NCI-H526 treated with DMSO at 0.1 percent for 48 hours (cell line): ENCODE measurements around the gene TMEM252.

Experiments
- DNase-seq: peaks from one replicate; lab custom pipeline; 2025; lab: John Stamatoyannopoulos, UW

Gene TMEM252

DNA sequence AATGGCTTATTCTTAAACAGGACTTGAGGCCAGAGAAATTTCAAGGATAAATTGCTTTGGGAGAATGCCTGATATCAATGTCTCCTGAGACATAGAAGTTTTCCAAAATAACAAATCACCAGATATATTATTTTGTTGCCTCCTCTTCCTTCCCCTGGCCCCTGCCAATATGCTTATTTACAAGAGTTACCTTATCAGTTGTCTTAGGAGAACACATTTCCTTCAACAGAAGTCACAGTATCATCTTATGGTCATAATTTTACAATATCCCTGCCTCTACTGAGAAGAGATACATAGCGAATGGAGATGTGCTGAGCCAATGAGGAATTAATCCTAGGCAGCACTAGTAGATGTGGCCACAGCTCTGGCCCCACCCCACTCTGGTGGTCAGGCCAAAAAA lies 43.1 kb downstream of the TMEM252 start:
- DNase-seq = no peak

DNA sequence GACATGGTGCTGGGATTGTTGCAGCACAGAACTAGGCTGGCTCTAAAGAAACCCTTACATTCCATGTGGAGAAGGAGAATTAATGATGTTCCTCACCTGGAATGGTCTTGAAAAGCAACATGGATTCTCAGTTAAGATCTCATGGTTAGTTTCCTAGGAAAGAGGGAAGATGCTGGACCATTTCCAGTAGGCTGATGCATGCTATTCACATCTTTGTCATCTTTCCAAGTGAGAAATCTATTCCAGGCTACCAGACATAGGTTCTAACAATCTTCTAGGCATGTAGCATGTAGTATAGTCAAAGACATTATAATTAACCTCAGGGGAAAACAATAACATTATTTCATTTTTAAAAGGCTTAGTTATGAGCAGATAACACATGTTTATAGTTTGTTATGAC lies 44.3 kb downstream of the TMEM252 start:
- DNase-seq = no peak

- DNase-seq = no peak
Observed at GRCh38 chr9:68495247-68495646, 45.4 kb downstream of the TMEM252 start.

- no peak for DNase-seq
Observed at GRCh38 chr9:68493958-68494577, 46.6 kb downstream of the TMEM252 start.

- no peak for DNase-seq
Observed at GRCh38 chr9:68493541-68493940, 47.1 kb downstream of the TMEM252 start.

- no peak for DNase-seq
Observed at GRCh38 chr9:68492806-68493205, 47.9 kb downstream of the TMEM252 start.

- DNase-seq = no peak
Observed at GRCh38 chr9:68489646-68490045, 51.0 kb downstream of the TMEM252 start.

- DNase-seq = no peak
Observed at GRCh38 chr9:68488126-68488525, 52.6 kb downstream of the TMEM252 start.
